GM04503 (cell line): ENCODE measurements around the gene PKD1.

Source experiments
- DNase-seq: peaks from one replicate; pipeline ENCODE4 v3.0.0-alpha.2; 2012; ENCODE audit warnings: low read depth

Gene PKD1

DNA sequence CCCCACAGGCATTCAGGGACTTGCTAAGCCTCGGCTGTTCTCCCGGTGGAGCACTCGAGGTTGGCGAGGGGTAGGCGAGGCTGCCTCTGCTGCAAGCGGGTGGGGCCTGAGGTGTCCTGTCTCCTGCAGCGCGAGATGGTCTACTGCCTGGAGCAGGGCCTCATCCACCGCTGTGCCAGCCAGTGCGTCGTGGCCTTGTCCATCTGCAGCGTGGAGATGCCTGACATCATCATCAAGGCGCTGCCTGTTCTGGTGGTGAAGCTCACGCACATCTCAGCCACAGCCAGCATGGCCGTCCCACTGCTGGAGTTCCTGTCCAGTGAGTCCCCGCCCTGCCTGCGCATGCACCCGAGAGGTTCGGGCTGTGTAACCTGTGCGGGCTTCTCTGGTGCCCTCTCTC is 61.6 kb downstream of the PKD1 start:
- no peak for DNase-seq

- no peak for DNase-seq
These were observed 62.8 kb downstream of the PKD1 start for GRCh38 chr16:2072926-2073325.

DNA sequence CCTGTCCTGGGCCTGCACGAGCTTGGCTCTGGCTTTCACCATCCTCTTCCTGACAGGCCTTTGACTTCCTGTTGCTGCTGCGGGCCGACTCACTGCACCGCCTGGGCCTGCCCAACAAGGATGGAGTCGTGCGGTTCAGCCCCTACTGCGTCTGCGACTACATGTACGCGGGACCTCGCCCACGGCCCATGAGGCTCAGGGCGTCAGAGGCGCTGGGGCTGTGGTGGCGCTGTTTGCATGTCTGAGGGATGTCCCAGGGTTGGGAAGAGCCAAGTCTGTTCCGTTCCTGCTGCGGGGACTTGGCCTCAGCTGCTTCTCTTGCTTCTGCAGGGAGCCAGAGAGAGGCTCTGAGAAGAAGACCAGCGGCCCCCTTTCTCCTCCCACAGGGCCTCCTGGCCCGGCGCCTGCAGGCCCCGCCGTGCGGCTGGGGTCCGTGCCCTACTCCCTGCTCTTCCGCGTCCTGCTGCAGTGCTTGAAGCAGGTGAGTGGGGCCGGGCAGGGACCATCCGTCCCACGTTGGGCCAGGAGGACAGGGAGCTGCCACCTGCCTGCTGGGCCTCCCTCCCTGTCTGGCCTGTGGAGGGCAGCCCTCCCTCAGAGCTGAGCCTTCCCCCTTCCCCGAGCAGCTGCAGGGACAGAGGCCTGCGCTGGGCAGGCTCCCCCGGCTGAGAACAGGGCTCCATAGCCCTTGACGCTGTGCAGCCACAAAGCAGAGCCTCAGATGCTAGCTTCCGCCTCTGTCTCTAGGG is 64.1 kb downstream of the PKD1 start:
- DNase-seq = no peak

DNA sequence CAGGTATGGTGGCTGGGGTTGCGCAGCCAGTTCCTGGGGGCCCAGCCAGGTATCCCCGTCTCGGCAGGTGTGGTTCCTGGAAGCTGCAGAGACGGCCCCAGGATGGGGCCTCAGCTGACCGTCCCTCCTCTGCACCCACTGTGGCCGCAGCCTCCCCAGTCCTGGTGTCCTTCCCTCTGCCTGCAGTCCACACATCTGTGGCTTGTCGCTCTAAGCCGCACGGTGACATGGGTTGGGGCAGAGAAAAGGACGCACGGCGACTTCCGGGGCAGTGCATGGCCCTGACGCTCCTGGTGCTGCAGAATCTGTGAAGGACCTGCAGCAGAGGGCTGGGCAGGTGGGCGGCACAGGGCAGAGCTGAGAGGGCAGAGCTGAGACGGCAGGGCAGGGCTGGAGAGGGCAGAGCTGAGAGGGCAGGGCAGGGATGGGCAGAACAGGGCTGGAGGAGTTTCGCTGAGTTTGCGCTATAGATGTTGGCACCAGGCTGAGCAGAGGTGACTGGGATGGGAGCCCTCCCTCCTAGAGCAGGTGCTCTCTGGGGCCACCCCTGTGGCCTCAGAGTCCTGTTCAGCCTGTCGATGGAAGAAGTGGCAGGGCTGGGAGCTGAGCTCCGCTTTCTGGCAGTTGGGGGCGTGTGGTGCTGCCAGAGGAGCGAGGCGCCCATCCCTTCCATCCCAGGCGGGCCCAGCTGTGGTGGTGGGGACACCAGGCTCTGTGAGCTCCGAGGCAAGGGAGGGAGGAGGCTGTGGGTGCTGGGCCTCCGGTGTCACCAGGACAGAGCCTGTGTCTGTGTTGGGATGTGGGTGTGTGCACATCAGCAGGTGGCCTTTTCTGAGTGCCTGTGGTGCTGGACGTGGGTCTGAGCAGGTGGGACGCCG is 64.9 kb downstream of the PKD1 start:
- DNase-seq = no peak

DNA sequence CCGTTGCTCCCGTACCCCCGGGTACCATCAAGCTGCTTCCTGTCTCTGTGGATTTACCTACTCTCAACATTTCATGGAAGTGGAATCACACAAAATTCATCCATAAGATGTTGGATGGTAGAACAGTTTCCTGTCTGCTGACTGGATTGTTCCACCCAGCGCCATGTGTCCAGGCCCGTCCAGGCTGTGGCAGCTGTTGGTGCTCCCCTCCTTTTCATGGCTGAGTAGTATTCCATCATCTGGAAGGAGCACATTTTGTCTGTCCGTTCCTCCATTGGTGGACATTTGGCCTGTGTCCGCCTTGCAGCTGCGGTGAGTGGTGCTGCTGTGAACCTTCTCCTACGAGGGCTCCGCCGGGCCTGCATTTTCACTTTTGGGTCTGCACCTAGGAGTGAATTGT is 69.6 kb downstream of the PKD1 start:
- DNase-seq = no peak

- no peak for DNase-seq
These were observed 71.2 kb downstream of the PKD1 start for GRCh38 chr16:2064368-2064945.

DNA sequence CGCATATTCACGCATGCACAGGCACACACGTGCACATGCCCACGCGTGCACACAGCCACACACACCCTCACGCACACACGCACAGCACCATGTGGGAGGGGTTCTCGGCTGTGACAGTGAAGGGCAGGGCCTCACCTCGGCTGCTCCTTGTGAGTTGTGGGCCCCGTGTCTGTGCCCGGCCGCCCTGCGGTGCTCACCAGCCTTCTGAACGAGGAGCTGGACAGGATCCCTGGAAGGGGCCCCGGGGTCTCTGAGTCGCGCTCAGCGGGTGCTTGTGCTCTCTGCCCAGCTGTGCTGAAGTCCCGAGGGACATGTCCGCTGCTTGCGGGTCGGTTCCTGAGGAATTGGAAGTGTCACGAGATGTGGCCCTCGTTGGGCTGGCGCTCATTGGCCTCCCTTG is 71.8 kb downstream of the PKD1 start:
- no peak for DNase-seq

- no peak for DNase-seq
These were observed 72.9 kb downstream of the PKD1 start for GRCh38 chr16:2062801-2063200.

DNA sequence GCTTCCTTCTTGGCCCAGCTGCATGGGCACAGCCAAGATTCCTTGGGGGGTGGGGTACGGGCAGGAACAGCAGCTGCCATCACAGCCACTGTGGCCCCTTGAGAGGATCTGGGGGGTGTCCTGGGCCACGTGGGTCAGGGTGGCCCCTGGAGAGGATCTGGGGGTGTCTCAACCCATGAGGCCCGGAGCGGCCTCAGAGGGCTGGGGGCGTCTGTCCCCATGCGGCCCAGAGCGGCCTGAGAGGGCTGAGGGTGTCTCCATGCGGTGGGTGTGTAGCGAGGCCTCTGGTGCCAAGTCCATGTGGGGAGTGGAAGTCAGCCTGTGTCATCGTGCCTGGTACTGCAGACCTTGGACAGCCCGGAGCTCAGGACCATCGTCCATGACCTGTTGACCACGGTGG is 74.2 kb downstream of the PKD1 start:
- DNase-seq = no peak

DNA sequence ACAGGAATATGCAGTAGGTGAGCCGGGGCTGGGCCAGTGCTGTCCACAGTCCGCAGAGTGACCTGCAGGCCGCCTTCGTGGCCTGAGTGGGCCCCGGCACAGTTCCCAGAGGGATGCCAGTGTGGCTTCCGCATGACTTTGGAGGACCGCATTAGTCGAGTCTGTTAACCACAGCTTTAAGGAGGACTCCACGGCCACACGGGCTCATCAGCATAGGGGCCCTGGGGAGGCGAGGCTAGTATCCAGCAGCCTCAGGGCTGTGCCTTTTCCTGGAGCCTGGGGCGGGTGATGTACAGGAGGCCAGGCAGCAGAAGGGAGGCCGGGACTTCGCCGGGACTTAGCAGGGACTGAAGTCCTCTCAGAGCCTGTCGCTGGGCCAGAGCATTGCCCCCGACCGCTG is 74.7 kb downstream of the PKD1 start:
- DNase-seq = no peak

DNA sequence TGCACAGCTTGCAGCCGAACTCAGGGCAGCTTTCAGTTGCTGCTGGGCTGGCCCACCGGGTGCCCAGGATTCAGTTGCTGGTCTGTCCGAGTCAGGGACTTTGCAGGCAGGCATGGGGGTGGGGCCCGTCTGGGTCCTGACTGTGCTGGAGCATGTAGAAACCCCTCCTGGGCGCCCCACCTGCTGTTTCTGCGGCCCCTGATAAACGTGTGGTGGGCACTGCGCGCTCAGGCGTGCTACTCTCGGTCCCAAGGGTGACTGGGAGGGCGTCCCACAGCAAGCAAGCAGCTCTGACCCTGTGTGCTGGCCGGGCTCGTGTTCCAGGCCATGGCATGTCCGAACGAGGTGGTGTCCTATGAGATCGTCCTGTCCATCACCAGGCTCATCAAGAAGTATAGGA is 75.4 kb downstream of the PKD1 start:
- DNase-seq = no peak

GRCh38 chr16:2058872-2059271 is 76.8 kb downstream of the PKD1 start:
- no peak for DNase-seq

- no peak for DNase-seq
These were observed 77.3 kb downstream of the PKD1 start for GRCh38 chr16:2058420-2058819.

DNA sequence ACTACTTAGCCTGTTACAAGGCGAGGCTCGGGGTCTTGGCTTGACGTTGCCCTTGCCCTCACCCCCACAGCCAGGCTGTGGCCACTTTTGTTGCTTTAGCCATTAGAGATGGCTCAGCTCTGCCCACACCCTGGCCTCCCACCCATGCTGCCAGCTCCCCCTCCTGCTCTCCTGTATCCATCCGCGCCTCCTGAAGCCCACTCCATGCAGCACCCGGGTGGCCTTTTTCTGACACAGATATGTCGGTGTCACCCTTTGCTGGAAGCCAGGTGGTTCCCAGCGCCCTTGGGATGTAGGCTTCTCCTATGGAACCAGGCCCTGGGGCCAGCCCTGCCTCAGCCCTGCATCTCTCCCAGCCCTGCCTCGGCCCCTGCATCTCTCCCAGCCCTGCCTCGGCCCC is 78.3 kb downstream of the PKD1 start:
- DNase-seq = no peak

DNA sequence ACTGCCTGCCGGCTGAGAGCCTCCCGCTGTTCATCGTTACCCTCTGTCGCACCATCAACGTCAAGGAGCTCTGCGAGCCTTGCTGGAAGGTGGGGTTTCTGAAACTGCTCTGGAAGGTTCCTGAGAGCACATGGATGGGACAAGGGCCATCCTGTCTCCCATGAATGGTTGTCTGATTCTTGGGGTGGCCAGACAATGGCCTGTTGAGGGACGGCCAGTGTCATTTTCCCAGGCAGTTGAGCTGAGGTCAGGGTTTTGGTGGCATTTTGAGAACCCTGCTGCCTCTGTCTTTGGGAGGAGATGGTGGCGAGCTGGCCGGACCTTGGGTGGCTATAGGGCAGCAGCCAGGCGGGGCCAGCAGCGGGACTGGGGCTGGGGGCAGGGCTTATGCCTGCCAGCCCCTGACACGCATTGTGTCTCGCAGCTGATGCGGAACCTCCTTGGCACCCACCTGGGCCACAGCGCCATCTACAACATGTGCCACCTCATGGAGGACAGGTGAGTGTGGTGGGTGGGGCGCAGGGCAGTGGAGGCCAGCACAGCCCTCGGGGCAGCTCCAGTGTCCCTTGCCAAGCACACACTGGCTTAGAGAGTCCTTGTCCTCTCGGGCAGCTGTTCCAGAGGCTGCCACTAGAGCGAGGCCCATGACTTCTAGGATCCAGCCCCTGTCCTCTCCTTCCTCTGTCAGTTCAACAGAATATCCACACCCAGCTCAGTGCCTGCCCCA is 78.9 kb downstream of the PKD1 start:
- DNase-seq = no peak

DNA sequence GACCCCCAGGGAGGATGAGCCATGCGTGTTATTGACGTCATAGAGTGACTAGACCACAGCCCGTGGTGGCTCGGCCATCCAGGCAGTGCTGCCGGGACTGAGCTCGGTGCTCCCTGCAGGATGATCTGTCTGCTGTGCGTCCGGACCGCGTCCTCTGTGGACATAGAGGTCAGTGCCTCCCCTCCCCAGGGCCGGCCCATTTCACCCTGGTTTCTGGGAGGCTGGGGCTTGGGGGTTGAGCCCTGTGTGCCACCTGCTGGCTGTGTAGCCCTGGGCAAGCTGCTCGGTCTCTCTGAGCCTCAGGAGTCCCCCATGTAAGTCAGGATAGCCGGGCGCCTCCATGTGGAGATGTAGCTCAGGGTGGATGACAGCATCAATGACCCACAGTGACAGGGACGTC is 79.6 kb downstream of the PKD1 start:
- no peak for DNase-seq

DNA sequence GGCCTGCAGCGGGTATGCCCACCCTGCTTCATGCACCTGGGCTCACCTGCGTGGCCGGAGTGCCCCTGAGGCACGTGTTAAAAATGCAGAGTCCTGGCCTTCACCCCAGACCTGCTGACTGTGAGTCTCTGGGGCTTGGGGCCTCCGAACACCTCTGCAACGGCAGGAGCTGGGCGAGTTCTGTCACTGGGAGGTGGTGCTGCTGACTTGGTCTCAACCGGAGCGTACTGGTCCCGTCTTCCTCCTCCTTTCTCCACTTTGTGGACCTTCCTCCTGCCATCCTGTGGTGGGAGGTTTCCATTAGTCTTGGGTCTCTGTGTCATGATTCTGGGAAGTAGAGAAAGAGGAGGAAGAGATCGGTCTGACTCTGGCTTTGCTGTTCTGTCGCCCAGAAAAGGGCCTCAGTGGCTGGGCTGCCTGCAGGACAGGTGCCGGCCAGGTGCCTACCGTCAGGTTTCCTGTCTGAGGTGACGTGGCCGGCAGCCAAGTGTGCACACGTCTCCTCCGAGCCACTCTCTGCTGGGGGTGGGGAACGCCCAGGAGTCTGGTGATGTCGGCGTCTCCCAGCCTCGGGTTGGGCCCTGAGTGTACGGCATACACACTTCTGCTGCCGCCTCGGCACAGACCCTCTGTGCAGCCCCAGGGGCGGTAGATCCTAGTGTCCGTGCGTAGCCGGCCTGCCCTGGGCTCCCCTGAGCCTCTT is 81.0 kb downstream of the PKD1 start:
- no peak for DNase-seq

- no peak for DNase-seq
These were observed 81.8 kb downstream of the PKD1 start for GRCh38 chr16:2053897-2054296.

DNA sequence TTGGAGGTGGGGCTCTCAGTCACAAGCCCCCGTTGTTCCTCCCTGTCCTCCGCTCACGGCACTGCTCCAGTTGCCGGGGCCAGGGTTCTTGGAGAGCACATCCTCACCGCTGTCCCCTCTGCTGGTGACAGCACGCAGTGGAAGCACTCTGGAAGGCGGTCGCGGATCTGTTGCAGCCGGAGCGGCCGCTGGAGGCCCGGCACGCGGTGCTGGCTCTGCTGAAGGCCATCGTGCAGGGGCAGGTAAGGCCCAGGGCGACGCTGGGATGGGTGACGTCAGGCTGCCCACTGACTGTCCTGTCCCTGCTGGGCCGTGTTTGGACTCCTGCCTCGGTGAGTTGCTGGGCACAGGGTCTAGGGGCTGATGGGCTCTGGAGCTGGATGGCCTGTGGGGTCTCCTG is 82.5 kb downstream of the PKD1 start:
- DNase-seq = no peak

DNA sequence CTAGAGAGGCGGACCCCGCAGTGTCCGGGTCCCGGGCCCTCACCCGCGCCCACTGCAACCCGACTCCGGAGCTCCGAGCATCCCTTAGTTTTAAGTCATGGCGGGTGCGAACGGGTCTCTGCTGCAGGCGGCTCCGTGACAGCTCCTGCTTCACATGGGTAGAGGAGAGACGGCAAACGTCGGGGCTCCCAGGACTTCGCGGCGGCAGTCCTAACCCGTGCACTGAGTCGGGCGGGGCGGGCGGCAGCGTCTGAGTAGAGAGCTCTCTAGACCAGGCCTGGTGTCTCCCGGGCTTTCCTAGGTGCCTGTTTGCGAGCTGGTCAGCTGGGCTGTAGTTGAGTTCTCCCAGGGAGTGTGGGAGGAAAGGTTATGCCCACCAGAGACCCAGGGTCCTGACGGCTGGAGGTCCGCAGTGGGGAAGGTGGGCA is 87.6 kb downstream of the PKD1 start:
- DNase-seq = no peak

DNA sequence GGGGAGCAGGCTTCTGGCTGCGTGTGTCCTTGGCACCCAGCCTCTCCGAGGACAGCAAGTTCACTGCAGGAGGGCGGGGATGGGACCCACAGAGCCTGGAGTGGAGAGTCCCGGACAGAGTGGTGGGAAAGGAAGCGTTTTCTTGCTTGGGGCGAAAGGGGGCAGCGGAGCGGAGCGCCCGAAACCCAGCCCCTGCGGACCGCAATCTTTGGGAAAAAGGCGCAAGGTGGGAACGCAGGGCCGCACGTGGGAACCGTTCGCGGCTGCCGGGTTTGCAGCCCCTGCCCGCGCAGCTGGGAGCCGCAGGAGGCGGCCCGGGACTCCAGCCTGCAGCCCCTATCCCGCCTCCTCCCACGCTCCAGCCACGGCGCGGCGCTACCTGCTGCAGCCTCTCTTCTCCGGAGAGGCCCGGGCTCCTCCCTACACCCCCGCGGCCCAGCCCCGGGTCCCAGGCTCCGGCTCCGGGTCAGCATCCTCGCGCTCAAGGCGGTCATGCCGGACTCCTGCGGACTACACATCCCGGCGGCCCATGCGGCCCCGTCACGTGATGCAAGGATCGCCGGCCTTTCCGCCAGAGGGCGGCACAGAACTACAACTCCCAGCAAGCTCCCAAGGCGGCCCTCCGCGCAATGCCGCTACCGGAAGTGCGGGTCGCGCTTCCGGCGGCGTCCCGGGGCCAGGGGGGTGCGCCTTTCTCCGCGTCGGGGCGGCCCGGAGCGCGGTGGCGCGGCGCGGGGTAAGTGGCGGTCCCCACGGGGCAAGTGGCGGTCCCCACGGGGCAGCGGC is 88.2 kb downstream of the PKD1 start, which contains the start of the genes NTHL1 and TSC2:
Gene NTHL1, minus strand, starts transcription at position 505 of the 786 bp plus-strand sequence. Its CDS starts 11 bp downstream, at position 494.
Gene TSC2, plus strand, starts transcription at position 656 of the 786 bp plus-strand sequence. CDS start 631 bp downstream, outside the sequence.
- peak; percentile 70 for DNase-seq
